Upper lobe of right lung (tissue), 1 donor: ENCODE data around the gene TENM4. TPM values are rescaled to one million over a fixed set of nuclear protein-coding genes. Genes with fewer than 3 reads are reported as not detected.

Experiments
- ATAC-seq: fragments of 200-7000 bp; cut with Tn5 transposase; one replicate; pipeline ENCODE4 v1.9.1; 2020; ENCODE audit warnings: mild to moderate bottlenecking, moderate library complexity
- DNase-seq: peaks from one replicate; pipeline ENCODE4 v3.0.0-alpha.2; 2020
- H3K27ac ChIP-seq: fragments of 200-600 bp; one replicate; pipeline ENCODE4 v1.8.0; 2022
- H3K27me3 ChIP-seq: fragments of 200-600 bp; one replicate; pipeline ENCODE4 v1.8.0; 2022; ENCODE audit warnings: mild to moderate bottlenecking
- H3K36me3 ChIP-seq: fragments of 200-600 bp; one replicate; pipeline ENCODE4 v1.8.0; 2022
- H3K4me1 ChIP-seq: fragments of 200-600 bp; one replicate; pipeline ENCODE4 v1.8.0; 2022
- H3K4me3 ChIP-seq: fragments of 200-600 bp; one replicate; pipeline ENCODE4 v1.8.0; 2022; ENCODE audit warnings: mild to moderate bottlenecking
- H3K9me3 ChIP-seq: fragments of 200-600 bp; one replicate; pipeline ENCODE4 v1.8.0; 2022
- CTCF ChIP-seq: fragments of 200-600 bp; IDR thresholded peaks from one replicate; pipeline ENCODE4 v1.8.0; 2022; ENCODE audit warnings: antibody characterized with exemption
- intact Hi-C: fragments of 100-400 bp; cut with DNase I; formaldehyde crosslinking; loops from one replicate; pipeline ENCODE4 v1.11.0; 2022
- total RNA-seq: library from RNA; stranded (reverse); fragmentation: NEBNext Ultra II Directional; extraction: Animal tissue kit (Norgen Biotek cat#: 25700); gene quantifications from one replicate; pipeline ENCODE4 v1.2.1, GENCODE V29; 2021
- donor health status: DM: no; HTN: yes; CAD: no; lungs with severe emphysema.

The TENM4 gene
- total RNA-seq, 1 donor from 2014 or later: 4.3 TPM

GRCh38 chr11:78782725-78783124 is 658.1 kb downstream of the TENM4 start:
- DNase-seq (no peak), ATAC-seq (no peak)
- intact Hi-C loops: no loop called here
- Histone ChIP-seq H3K4me1 (no peaks in the 10 kb centered on the region), H3K27ac (no peak overlapping the region), H3K9me3 (no peaks in the 10 kb centered on the region), H3K36me3 (no peaks in the 10 kb centered on the region), H3K4me3 (no peak overlapping the region), H3K27me3 (no peaks in the 10 kb centered on the region)
- TF ChIP-seq CTCF: no peak

- TF ChIP-seq CTCF: no peak
- Histone ChIP-seq H3K27me3 (no peaks in the 10 kb centered on the region), H3K4me1 (no peaks in the 10 kb centered on the region), H3K4me3 (no peak overlapping the region), H3K36me3 (no peaks in the 10 kb centered on the region), H3K27ac (no peak overlapping the region), H3K9me3 (no peaks in the 10 kb centered on the region)
- DNase-seq (no peak), ATAC-seq (no peak)
- intact Hi-C loops: no loop called here
Measured at GRCh38 chr11:78780889-78781288, 659.9 kb downstream of the TENM4 start.

- no peaks in the 10 kb centered on the region for H3K9me3 ChIP-seq
- no peaks in the 10 kb centered on the region for H3K4me1 ChIP-seq
- no peaks in the 10 kb centered on the region for H3K27me3 ChIP-seq
- no peak overlapping the region for H3K27ac ChIP-seq
- intact Hi-C loops: no loop called here
- TF ChIP-seq CTCF: no peak
- no peaks in the 10 kb centered on the region for H3K36me3 ChIP-seq
- DNase-seq: no peak
- H3K4me3 ChIP-seq: no peak overlapping the region
- no peak for ATAC-seq
Measured at GRCh38 chr11:78773492-78773891, 667.3 kb downstream of the TENM4 start.

GRCh38 chr11:78773077-78773476 is 667.8 kb downstream of the TENM4 start:
- H3K27ac ChIP-seq: no peak overlapping the region
- peak; percentile 78 for ATAC-seq
- intact Hi-C loops: no loop called here
- H3K4me1 ChIP-seq: no peaks in the 10 kb centered on the region
- no peak overlapping the region for H3K4me3 ChIP-seq
- TF ChIP-seq CTCF: no peak
- no peaks in the 10 kb centered on the region for H3K9me3 ChIP-seq
- no peak for DNase-seq
- H3K27me3 ChIP-seq: no peaks in the 10 kb centered on the region
- H3K36me3 ChIP-seq: no peaks in the 10 kb centered on the region

GRCh38 chr11:78772186-78772585 is 668.6 kb downstream of the TENM4 start:
- intact Hi-C loops: no loop called here
- Histone ChIP-seq H3K4me3 (no peak overlapping the region), H3K27ac (no peak overlapping the region)

More at GRCh38 chr11:78772186-78772585, 668.6 kb downstream of the TENM4 start:
- TF ChIP-seq CTCF: no peak
- ATAC-seq (no peak), DNase-seq (no peak)
- Histone ChIP-seq H3K4me1 (no peaks in the 10 kb centered on the region), H3K9me3 (no peaks in the 10 kb centered on the region), H3K27me3 (no peaks in the 10 kb centered on the region), H3K36me3 (no peaks in the 10 kb centered on the region)
